GM13976 (cell line): ENCODE measurements around the gene FETUB.

Experiments
- DNase-seq: peaks from one replicate; pipeline ENCODE4 v3.0.0; 2012; ENCODE audit warnings: low spot score
- CTCF ChIP-seq: IDR thresholded peaks from 2 replicates; pipeline ENCODE4 v1.5.1; 2012; ENCODE audit warnings: borderline replicate concordance, mild to moderate bottlenecking; ENCODE audit not compliant: insufficient read depth; ENCODE audit errors: extremely low read depth, missing control alignments, control extremely low read depth
- in situ Hi-C: fragments of 300-500 bp; cut with MboI; formaldehyde crosslinking; loops from one replicate; pipeline ENCODE4 v1.12.0; 2022; ENCODE audit warnings: low sequenced_read_pairs, mixed read lengths, inconsistent platforms; ENCODE audit not compliant: unreplicated experiment

FETUB gene

GRCh38 chr3:186640929-186641328 lies 730 bp downstream of the FETUB start:
- in situ Hi-C loops: no loop called here
- no peak for TF ChIP-seq CTCF
- DNase-seq: no peak

DNA sequence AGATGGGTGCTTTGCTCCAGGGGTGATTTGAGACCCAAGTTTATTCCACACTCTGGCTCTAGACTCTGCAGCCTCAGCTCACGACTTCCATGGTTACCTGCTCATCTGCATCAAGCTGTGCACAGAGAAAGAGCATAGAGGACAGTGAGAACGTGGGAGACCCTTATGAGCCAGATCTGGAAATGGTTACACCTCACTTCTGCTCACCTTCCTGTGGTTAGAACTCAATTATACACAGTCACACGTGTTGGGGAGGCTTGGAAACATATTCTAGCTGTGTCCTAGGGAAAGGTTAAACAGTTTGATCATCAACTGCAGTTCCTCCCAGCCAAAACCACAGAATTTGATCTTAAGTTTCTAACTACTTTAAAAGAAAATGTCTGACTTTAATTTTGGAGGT lies 1.8 kb downstream of the FETUB start:
- in situ Hi-C loops: no loop called here
- no peak for TF ChIP-seq CTCF
- no peak for DNase-seq

- peak; percentile 19 for DNase-seq
- in situ Hi-C loops: no loop called here
- no peak for TF ChIP-seq CTCF
Measured at GRCh38 chr3:186643493-186643892, 3.3 kb downstream of the FETUB start.

GRCh38 chr3:186644683-186645082 lies 4.5 kb downstream of the FETUB start:
- in situ Hi-C loops: no loop called here
- DNase-seq: no peak
- TF ChIP-seq CTCF: no peak

DNA sequence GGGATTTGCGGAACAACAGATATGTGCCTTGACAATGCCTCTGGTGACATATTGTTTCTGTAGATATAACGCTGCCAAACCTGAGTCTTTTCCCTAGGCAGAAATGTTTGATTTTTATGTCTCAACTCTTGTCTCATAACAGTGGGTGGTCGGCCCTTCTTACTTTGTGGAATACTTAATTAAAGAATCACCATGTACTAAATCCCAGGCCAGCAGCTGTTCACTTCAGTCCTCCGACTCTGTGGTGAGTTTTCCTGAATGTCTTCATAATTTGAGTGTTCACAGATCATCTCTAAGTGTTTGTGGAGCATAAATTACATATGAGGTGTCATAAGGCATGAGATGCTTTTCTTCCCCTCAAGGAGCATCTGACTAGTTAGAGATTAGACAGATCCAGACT lies 5.9 kb downstream of the FETUB start:
- DNase-seq: no peak
- in situ Hi-C loops: no loop called here
- no peak for TF ChIP-seq CTCF

DNA sequence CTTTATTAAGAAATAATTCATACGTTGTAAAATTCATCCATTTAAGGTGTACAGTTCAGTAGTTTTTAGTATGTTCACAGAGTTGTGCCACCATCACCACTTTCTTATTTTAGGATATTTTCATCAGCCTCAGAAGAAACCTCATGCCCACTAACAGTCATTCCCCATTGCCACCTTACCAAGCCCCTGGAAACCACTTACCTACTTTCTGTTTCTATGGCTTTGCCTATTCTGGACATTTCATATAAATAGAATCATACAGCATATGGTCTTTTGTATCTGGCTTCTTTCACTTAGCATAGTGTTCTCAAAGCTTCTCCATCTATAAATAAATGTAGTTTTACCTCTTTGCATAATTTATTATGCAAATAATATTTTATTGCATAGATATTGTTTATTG lies 6.6 kb downstream of the FETUB start:
- in situ Hi-C loops: no loop called here
- DNase-seq: no peak
- TF ChIP-seq CTCF: no peak

DNA sequence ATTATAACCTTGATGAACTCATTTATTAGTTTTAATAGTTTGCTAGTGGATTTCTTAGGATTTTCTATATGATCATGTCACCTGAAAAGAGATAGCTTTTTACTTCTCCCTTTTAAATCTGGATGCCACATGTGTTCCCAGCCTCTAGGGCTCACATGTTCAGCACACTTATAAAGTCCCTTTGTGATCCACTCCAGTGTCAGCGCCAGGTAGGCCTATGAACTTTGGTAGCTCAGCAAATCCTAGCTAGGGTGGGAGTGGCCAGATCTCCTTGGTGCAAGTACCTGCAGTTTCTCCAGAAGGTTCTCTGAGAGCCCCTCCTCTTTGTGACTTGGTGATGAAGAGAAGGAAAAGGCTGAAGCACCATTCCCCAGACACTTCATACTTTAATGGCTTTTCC lies 8.7 kb downstream of the FETUB start:
- no peak for TF ChIP-seq CTCF
- in situ Hi-C loops: no loop called here
- DNase-seq: no peak
